ENCODE measurements around the gene MPO. TPM values are rescaled to one million over a fixed set of nuclear protein-coding genes. Genes with fewer than 3 reads are reported as not detected.

Gene MPO
- total RNA-seq, 1 experiment from 2014 or later = not detected

GRCh38 chr17:58254803-58255202 is 25.9 kb downstream of the MPO start:
- ChIA-PET RAD21 (ENCODE audit: low non-redundant PET in 1 of 2, low total read pairs in 2 of 2, uncharacterized antibody in 2 of 2, unreplicated experiment in 2 of 2) (no interaction called here), POLR2A (interaction anchor here (1.1 kb wide), 1 partner anchor 377 kb away, joined by 3 read pairs; no protein-coding TSS in a partner anchor), CTCF (interaction anchor here (0.7 to 2.8 kb wide), 3 partner anchors 9 to 133 kb away, joined by 3 to 10 read pairs (median 6); no protein-coding TSS in a partner anchor)
- TF ChIP-seq, protein P1, sequence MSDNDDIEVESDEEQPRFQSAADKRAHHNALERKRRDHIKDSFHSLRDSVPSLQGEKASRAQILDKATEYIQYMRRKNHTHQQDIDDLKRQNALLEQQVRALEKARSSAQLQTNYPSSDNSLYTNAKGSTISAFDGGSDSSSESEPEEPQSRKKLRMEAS (IDR thresholded peaks at IDR 0.05) = peak; percentile 72; the same call in 1 of the 2 replicates
- TF ChIP-seq CTCF (IDR thresholded peaks at IDR 0.05 in 2 of 3, conservative IDR thresholded peaks at IDR 0.05 in 1 of 3; ENCODE audit: borderline replicate concordance in 1 of 3, insufficient read depth in 1 of 3, low read depth in 2 of 3, low read length in 2 of 3) = peak; percentile 50 to 90 (median 76); a peak in 5 of 6 replicates
- no peak for TF ChIP-seq EZH2phosphoT487 (IDR thresholded peaks at IDR 0.05; ENCODE audit: borderline replicate concordance)
- peak; percentile 45 for TF ChIP-seq RAD21 (IDR thresholded peaks at IDR 0.05; ENCODE audit: low read depth)
- peak; percentile 28; the same call in 1 of the 2 replicates for TF ChIP-seq CBX3 (IDR thresholded peaks at IDR 0.05; ENCODE audit: low read depth)
- Histone ChIP-seq H3K9ac (ENCODE audit: low read length) (no peak overlapping the region), H2AFZ (ENCODE audit: low read depth, low read length, poor library complexity, severe bottlenecking) (peak overlapping the region; percentile 94), H3K27ac (ENCODE audit: low read depth, low read length) (no peak overlapping the region), H3K79me2 (ENCODE audit: insufficient read depth, low read length) (no peaks in the 10 kb centered on the region), H4K20me1 (ENCODE audit: insufficient read depth) (no peaks in the 10 kb centered on the region), H3K9me2 (ENCODE audit: insufficient read depth) (no peaks in the 10 kb centered on the region), H3K9me3 (ENCODE audit: control insufficient read depth in 1 of 2, insufficient read depth in 1 of 2, low read depth in 1 of 2, low read length in 2 of 2) (no peaks in the 10 kb centered on the region), H3K27me3 (ENCODE audit: insufficient read depth, low read length) (peaks cover 21% of the 10 kb centered on the region), H3K4me3 (replicated peaks in 1 of 2; ENCODE audit: low read depth in 1 of 2, low read length in 2 of 2) (no peak overlapping the region), H3K4me2 (ENCODE audit: low read length) (peak overlapping the region; percentile 26; the same call in 1 of the 2 replicates), H3K36me3 (ENCODE audit: control insufficient read depth in 1 of 2, insufficient read depth in 2 of 2, low read length in 2 of 2) (no peaks in the 10 kb centered on the region), H3K4me1 (ENCODE audit: control insufficient read depth in 1 of 2, insufficient read depth in 2 of 2, low read length in 2 of 2) (peaks cover 0 to 6% of the 10 kb centered on the region in 2 experiments; a peak in 2 of 4 replicates)
- intact Hi-C loops (cut with micrococcal nuclease) = loop anchor here (5.0 kb wide), 1 partner anchor 133 kb away; no protein-coding TSS in a partner anchor
- no TSS peak for BruUV-seq (replicated peaks)
- DNase-seq (ENCODE audit: low read depth, low spot score) (peak; percentile 22), ATAC-seq (peak; percentile 95)

GRCh38 chr17:58253082-58253481 is 27.7 kb downstream of the MPO start:
- H3K4me1 ChIP-seq (ENCODE audit: control insufficient read depth in 1 of 2, insufficient read depth in 2 of 2, low read length in 2 of 2) = peaks cover 0 to 11% of the 10 kb centered on the region in 2 experiments; a peak in 2 of 4 replicates
- H3K4me3 ChIP-seq (replicated peaks in 1 of 2; ENCODE audit: low read depth in 1 of 2, low read length in 2 of 2) = no peak overlapping the region
- ATAC-seq (no peak), DNase-seq (ENCODE audit: low read depth, low spot score) (no peak)
- RAD21 ChIA-PET (ENCODE audit: low non-redundant PET in 1 of 2, low total read pairs in 2 of 2, uncharacterized antibody in 2 of 2, unreplicated experiment in 2 of 2) = no interaction called here
- BruUV-seq (replicated peaks) = no TSS peak
- no peaks in the 10 kb centered on the region for H3K79me2 ChIP-seq (ENCODE audit: insufficient read depth, low read length)
- H3K9me2 ChIP-seq (ENCODE audit: insufficient read depth) = no peaks in the 10 kb centered on the region
- POLR2A ChIA-PET = no interaction called here
- H3K4me2 ChIP-seq (ENCODE audit: low read length) = no peak overlapping the region
- peaks cover 4% of the 10 kb centered on the region; the same call in 1 of the 2 replicates for H3K27me3 ChIP-seq (ENCODE audit: insufficient read depth, low read length)
- H3K36me3 ChIP-seq (ENCODE audit: control insufficient read depth in 1 of 2, insufficient read depth in 2 of 2, low read length in 2 of 2) = no peaks in the 10 kb centered on the region
- intact Hi-C loops (cut with micrococcal nuclease) = no loop called here
- H4K20me1 ChIP-seq (ENCODE audit: insufficient read depth) = no peaks in the 10 kb centered on the region
- TF ChIP-seq CEBPB (IDR thresholded peaks at IDR 0.05; ENCODE audit: low read depth) = no peak
- no peak for TF ChIP-seq EGR1 (IDR thresholded peaks at IDR 0.05; ENCODE audit: low read depth)
- TF ChIP-seq CTCF (IDR thresholded peaks at IDR 0.05 in 2 of 3, conservative IDR thresholded peaks at IDR 0.05 in 1 of 3; ENCODE audit: borderline replicate concordance in 1 of 3, insufficient read depth in 1 of 3, low read depth in 2 of 3, low read length in 2 of 3) = no peak
- TF ChIP-seq SRF (IDR thresholded peaks at IDR 0.05; ENCODE audit: low read depth) = no peak
- no peak for TF ChIP-seq SIN3A (IDR thresholded peaks at IDR 0.05; ENCODE audit: low read depth)
- no peak for TF ChIP-seq POLR2AphosphoS5 (IDR thresholded peaks at IDR 0.05; ENCODE audit: low read depth, low read length)
- TF ChIP-seq, protein P2, sequence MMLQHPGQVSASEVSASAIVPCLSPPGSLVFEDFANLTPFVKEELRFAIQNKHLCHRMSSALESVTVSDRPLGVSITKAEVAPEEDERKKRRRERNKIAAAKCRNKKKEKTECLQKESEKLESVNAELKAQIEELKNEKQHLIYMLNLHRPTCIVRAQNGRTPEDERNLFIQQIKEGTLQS (IDR thresholded peaks at IDR 0.05) = no peak
- no peak for TF ChIP-seq SP1 (IDR thresholded peaks at IDR 0.05; ENCODE audit: low read depth)
- no peak for TF ChIP-seq POLR2A (IDR thresholded peaks at IDR 0.05; ENCODE audit: borderline replicate concordance, extremely low read depth, insufficient read depth, insufficient read length)
- TF ChIP-seq ZNF274 (IDR thresholded peaks at IDR 0.05; ENCODE audit: low read depth, low read length) = no peak
- no peaks in the 10 kb centered on the region for H3K9me3 ChIP-seq (ENCODE audit: control insufficient read depth in 1 of 2, insufficient read depth in 1 of 2, low read depth in 1 of 2, low read length in 2 of 2)
- H3K27ac ChIP-seq (ENCODE audit: low read depth, low read length) = no peak overlapping the region
- H3K9ac ChIP-seq (ENCODE audit: low read length) = no peak overlapping the region
- H2AFZ ChIP-seq (ENCODE audit: low read depth, low read length, poor library complexity, severe bottlenecking) = no peak overlapping the region
- CTCF ChIA-PET = interaction anchor here (0.6 to 1.5 kb wide), 2 partner anchors 21 to 64 kb away, joined by 3 read pairs; no protein-coding TSS in a partner anchor
